HEK293 (cell line): ENCODE data around the gene CCNY.

ENCODE experiments used
- CTCF ChIA-PET: fragments of 350-600 bp; formaldehyde crosslinking; extraction: SDS; loops from one replicate; lab custom pipeline; 2021; ENCODE audit warnings: antibody characterized with exemption; lab: Yijun Ruan, JAX
- POLR2A ChIA-PET: fragments of 300-600 bp; formaldehyde crosslinking; extraction: SDS; loops from one replicate; lab custom pipeline; 2020; ENCODE audit warnings: antibody characterized with exemption, inconsistent platforms; lab: Yijun Ruan, JAX
- H3K27ac ChIP-seq: fragments of 200-500 bp; sonication (Bioruptor generic); 2 replicates; pipeline ENCODE4 v1.5.1; 2014; ENCODE audit warnings: low read depth, low read length, control low read depth, inconsistent platforms; ENCODE audit errors: extremely low read depth
- H3K36me3 ChIP-seq, 2 experiments: fragments of 200-500 bp in 1 of 2; sonication (Bioruptor generic) in 1 of 2; 1 replicate in 1 of 2; 2 replicates in 1 of 2; pipeline ENCODE4 v1.5.1; 2014 to 2017; ENCODE audit warnings: inconsistent platforms in 2 of 2, low read length in 2 of 2; ENCODE audit not compliant: control insufficient read depth in 2 of 2, insufficient read depth in 1 of 2
- H3K4me1 ChIP-seq: fragments of 200-500 bp; sonication (Bioruptor generic); 2 replicates; pipeline ENCODE4 v1.5.1; 2014; ENCODE audit warnings: mild to moderate bottlenecking, low read length, inconsistent platforms; ENCODE audit not compliant: control insufficient read depth, insufficient read depth
- H3K4me3 ChIP-seq: 2 replicates; pipeline ENCODE4 v1.5.1; 2011; ENCODE audit warnings: low read depth, mild to moderate bottlenecking, control low read depth, low read length, moderate library complexity
- H3K9me3 ChIP-seq: fragments of 200-500 bp; sonication (Bioruptor generic); 2 replicates; pipeline ENCODE4 v1.5.1; 2014; ENCODE audit warnings: low read depth, low read length, inconsistent platforms; ENCODE audit not compliant: control insufficient read depth, insufficient read depth
- BCL11B ChIP-seq: fragments of 450-650 bp; formaldehyde crosslinking; IDR thresholded peaks from 2 replicates; pipeline ENCODE4 v1.5.1; 2016; ENCODE audit warnings: low read depth, missing biosample characterization, missing genetic modification characterization
- GFI1B ChIP-seq: fragments of 450-650 bp; formaldehyde crosslinking; IDR thresholded peaks from 2 replicates; pipeline ENCODE4 v1.5.1; 2016; ENCODE audit warnings: missing biosample characterization, missing genetic modification characterization
- GLI2 ChIP-seq: fragments of 450-650 bp; formaldehyde crosslinking; IDR thresholded peaks from 2 replicates; pipeline ENCODE4; 2017; ENCODE audit warnings: missing biosample characterization, missing genetic modification characterization, low read depth, borderline replicate concordance
- GLIS1 ChIP-seq: fragments of 450-650 bp; formaldehyde crosslinking; IDR thresholded peaks from 2 replicates; pipeline ENCODE4 v1.5.1; 2016; ENCODE audit warnings: missing biosample characterization, missing genetic modification characterization
- HOXA7 ChIP-seq: sonication (generic); formaldehyde crosslinking; IDR thresholded peaks from 2 replicates; pipeline ENCODE4 v1.8.1; 2022; ENCODE audit warnings: missing genetic modification reagents, borderline replicate concordance
- OSR2 ChIP-seq: fragments of 450-650 bp; formaldehyde crosslinking; IDR thresholded peaks from 2 replicates; pipeline ENCODE4 v1.5.1; 2016; ENCODE audit warnings: missing biosample characterization, missing genetic modification characterization
- SALL2 ChIP-seq: fragments of 450-650 bp; formaldehyde crosslinking; IDR thresholded peaks from 2 replicates; pipeline ENCODE4 v1.5.0; 2017; ENCODE audit warnings: missing biosample characterization, mild to moderate bottlenecking, missing genetic modification characterization, borderline replicate concordance
- ZBTB20 ChIP-seq: fragments of 450-650 bp; formaldehyde crosslinking; IDR thresholded peaks from 2 replicates; pipeline ENCODE4 v1.5.1; 2016; ENCODE audit warnings: missing biosample characterization, missing genetic modification characterization
- ZBTB44 ChIP-seq: fragments of 450-650 bp; IDR thresholded peaks from 2 replicates; pipeline ENCODE4 v1.5.1; 2018; ENCODE audit warnings: missing biosample characterization, mild to moderate bottlenecking, missing genetic modification characterization
- ZFP69B ChIP-seq: fragments of 450-650 bp; formaldehyde crosslinking; IDR thresholded peaks from 2 replicates; pipeline ENCODE4 v1.5.1; 2016; ENCODE audit warnings: missing biosample characterization, missing genetic modification characterization
- ZIC2 ChIP-seq: fragments of 450-650 bp; formaldehyde crosslinking; IDR thresholded peaks from 2 replicates; pipeline ENCODE4 v1.5.1; 2016; ENCODE audit warnings: missing biosample characterization, missing genetic modification characterization
- ZNF138 ChIP-seq: fragments of 450-650 bp; formaldehyde crosslinking; IDR thresholded peaks from 2 replicates; pipeline ENCODE4 v1.5.1; 2016; ENCODE audit warnings: missing biosample characterization, missing genetic modification characterization, borderline replicate concordance
- ZNF24 ChIP-seq: fragments of 450-650 bp; formaldehyde crosslinking; IDR thresholded peaks from 2 replicates; pipeline ENCODE4 v1.5.1; 2016; ENCODE audit warnings: missing biosample characterization, missing genetic modification characterization
- ZNF426 ChIP-seq: fragments of 450-650 bp; formaldehyde crosslinking; IDR thresholded peaks from 2 replicates; pipeline ENCODE4 v1.5.1; 2017; ENCODE audit warnings: missing biosample characterization, missing genetic modification characterization, mild to moderate bottlenecking, inconsistent platforms, moderate library complexity
- ZNF501 ChIP-seq: fragments of 450-650 bp; formaldehyde crosslinking; IDR thresholded peaks from 2 replicates; pipeline ENCODE4 v1.5.1; 2016; ENCODE audit warnings: missing biosample characterization, missing genetic modification characterization
- ZNF510 ChIP-seq: fragments of 450-650 bp; formaldehyde crosslinking; IDR thresholded peaks from 2 replicates; pipeline ENCODE4 v1.5.1; 2018; ENCODE audit warnings: mild to moderate bottlenecking, missing genetic modification characterization, missing biosample characterization; ENCODE audit not compliant: insufficient replicate concordance
- ZNF677 ChIP-seq: fragments of 450-650 bp; IDR thresholded peaks from 2 replicates; pipeline ENCODE4 v1.5.0; 2018; ENCODE audit warnings: missing biosample characterization, mild to moderate bottlenecking, missing genetic modification characterization, moderate library complexity
- ZNF837 ChIP-seq: fragments of 450-650 bp; formaldehyde crosslinking; IDR thresholded peaks from 2 replicates; pipeline ENCODE4 v1.5.1; 2016; ENCODE audit warnings: missing biosample characterization, missing genetic modification characterization
- ZSCAN23 ChIP-seq: fragments of 450-650 bp; formaldehyde crosslinking; IDR thresholded peaks from 2 replicates; pipeline ENCODE4 v1.5.1; 2016; ENCODE audit warnings: missing biosample characterization, missing genetic modification characterization
- ZSCAN5A ChIP-seq: fragments of 450-650 bp; formaldehyde crosslinking; IDR thresholded peaks from 2 replicates; pipeline ENCODE4 v1.5.1; 2016; ENCODE audit warnings: missing biosample characterization, missing genetic modification characterization
- TF ChIP-seq, protein P1 (sequence below): fragments of 450-650 bp; formaldehyde crosslinking; IDR thresholded peaks from 2 replicates; pipeline ENCODE4; 2016; ENCODE audit warnings: missing biosample characterization, missing genetic modification characterization
- TF ChIP-seq, protein P2 (sequence below): fragments of 450-650 bp; formaldehyde crosslinking; IDR thresholded peaks from 2 replicates; pipeline ENCODE4 v1.5.0; 2017; ENCODE audit warnings: missing biosample characterization, missing genetic modification characterization, borderline replicate concordance

CCNY gene

GRCh38 chr10:35466170-35466569 is 129.9 kb downstream of the CCNY start:
- ChIA-PET POLR2A (no interaction called here), CTCF (interaction anchor here (0.6 kb wide), 1 partner anchor 44 kb away, joined by 3 read pairs; no protein-coding TSS in a partner anchor)
- TF ChIP-seq BCL11B = no peak
- no peak for TF ChIP-seq HOXA7 (CRISPR knock-in tag)
- TF ChIP-seq, protein P1, sequence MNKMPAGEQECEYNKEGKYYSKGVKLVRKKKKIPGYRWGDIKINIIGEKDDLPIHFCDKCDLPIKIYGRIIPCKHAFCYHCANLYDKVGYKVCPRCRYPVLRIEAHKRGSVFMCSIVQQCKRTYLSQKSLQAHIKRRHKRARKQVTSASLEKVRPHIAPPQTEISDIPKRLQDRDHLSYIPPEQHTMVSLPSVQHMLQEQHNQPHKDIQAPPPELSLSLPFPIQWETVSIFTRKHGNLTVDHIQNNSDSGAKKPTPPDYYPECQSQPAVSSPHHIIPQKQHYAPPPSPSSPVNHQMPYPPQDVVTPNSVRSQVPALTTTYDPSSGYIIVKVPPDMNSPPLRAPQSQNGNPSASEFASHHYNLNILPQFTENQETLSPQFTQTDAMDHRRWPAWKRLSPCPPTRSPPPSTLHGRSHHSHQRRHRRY = no peak
- TF ChIP-seq ZNF501 (tag by site-specific recombination) = no peak
- no peak for TF ChIP-seq ZNF426 (tag by site-specific recombination)
- no peak for TF ChIP-seq ZNF677
- TF ChIP-seq SALL2 (tag by site-specific recombination) = no peak
- no peak for TF ChIP-seq ZNF138 (tag by site-specific recombination)
- TF ChIP-seq ZNF837 (tag by site-specific recombination) = no peak
- TF ChIP-seq ZFP69B = no peak
- Histone ChIP-seq H3K4me1 (peaks cover 8% of the 10 kb centered on the region), H3K36me3 (no peaks in the 10 kb centered on the region), H3K9me3 (no peaks in the 10 kb centered on the region), H3K4me3 (no peak overlapping the region), H3K27ac (no peak overlapping the region)

- no peak overlapping the region for H3K27ac ChIP-seq
- POLR2A ChIA-PET = no interaction called here
- H3K4me3 ChIP-seq = no peak overlapping the region
- H3K36me3 ChIP-seq = no peaks in the 10 kb centered on the region
- peaks cover 8% of the 10 kb centered on the region for H3K4me1 ChIP-seq
- no peak for TF ChIP-seq ZIC2
- no peak for TF ChIP-seq ZSCAN5A (tag by site-specific recombination)
- no peaks in the 10 kb centered on the region for H3K9me3 ChIP-seq
- CTCF ChIA-PET = no interaction called here
Measured at GRCh38 chr10:35466661-35467060, 130.4 kb downstream of the CCNY start.

- Histone ChIP-seq H3K4me1 (peaks cover 6% of the 10 kb centered on the region), H3K36me3 (no peaks in the 10 kb centered on the region), H3K9me3 (no peaks in the 10 kb centered on the region), H3K27ac (no peak overlapping the region), H3K4me3 (no peak overlapping the region)
- TF ChIP-seq ZNF24 (tag by site-specific recombination) (no peak), GLIS1 (peak; percentile 84)
- ChIA-PET CTCF (no interaction called here), POLR2A (no interaction called here)
Measured at GRCh38 chr10:35467186-35467585, 130.9 kb downstream of the CCNY start.

DNA sequence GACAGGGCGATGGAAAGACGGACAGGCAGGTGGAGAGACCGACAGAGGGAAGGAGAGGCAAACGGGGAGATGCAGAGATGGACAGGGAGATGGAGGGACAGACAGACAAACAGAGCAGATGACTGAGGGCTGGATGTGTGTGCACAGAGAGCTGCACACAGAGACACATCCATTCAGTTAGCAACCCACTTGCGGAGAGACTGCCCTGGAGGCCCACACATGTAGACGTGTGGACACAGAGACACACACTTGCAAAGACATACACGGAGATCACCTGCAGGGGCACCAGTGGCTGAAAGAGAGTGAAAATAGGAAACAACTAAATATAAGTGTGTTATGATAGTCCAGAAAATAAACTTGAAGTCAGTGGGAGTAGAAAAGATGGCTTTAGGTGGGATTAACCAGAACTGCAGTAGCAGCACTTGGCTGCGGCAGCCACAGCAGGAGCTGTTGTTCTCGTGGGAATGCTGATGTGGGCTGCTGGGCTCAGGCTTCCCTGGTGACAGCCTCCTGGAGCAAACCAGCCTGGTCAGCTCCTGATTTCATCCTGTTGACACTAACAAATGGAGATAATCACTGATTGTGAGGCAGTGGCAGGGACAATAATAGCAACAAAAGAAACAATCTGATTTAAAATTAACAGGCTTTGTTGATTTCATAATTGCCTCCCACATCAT is 134.1 kb downstream of the CCNY start:
- no peak for TF ChIP-seq ZNF837 (tag by site-specific recombination)
- no peak for TF ChIP-seq ZNF510 (tag by site-specific recombination)
- no peak for TF ChIP-seq ZBTB44 (tag by site-specific recombination)
- no peak for TF ChIP-seq ZBTB20 (tag by site-specific recombination)
- no peak for TF ChIP-seq GFI1B (tag by site-specific recombination)
- TF ChIP-seq, protein P2, sequence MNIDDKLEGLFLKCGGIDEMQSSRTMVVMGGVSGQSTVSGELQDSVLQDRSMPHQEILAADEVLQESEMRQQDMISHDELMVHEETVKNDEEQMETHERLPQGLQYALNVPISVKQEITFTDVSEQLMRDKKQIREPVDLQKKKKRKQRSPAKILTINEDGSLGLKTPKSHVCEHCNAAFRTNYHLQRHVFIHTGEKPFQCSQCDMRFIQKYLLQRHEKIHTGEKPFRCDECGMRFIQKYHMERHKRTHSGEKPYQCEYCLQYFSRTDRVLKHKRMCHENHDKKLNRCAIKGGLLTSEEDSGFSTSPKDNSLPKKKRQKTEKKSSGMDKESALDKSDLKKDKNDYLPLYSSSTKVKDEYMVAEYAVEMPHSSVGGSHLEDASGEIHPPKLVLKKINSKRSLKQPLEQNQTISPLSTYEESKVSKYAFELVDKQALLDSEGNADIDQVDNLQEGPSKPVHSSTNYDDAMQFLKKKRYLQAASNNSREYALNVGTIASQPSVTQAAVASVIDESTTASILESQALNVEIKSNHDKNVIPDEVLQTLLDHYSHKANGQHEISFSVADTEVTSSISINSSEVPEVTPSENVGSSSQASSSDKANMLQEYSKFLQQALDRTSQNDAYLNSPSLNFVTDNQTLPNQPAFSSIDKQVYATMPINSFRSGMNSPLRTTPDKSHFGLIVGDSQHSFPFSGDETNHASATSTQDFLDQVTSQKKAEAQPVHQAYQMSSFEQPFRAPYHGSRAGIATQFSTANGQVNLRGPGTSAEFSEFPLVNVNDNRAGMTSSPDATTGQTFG (tag by site-specific recombination) = no peak
- TF ChIP-seq ZIC2 = peak; percentile 78
- no peak for TF ChIP-seq GLI2 (tag by site-specific recombination)
- TF ChIP-seq ZSCAN23 = no peak
- peak; percentile 74 for TF ChIP-seq OSR2 (tag by site-specific recombination)
- TF ChIP-seq, all 188 proteins: peak for 2
- POLR2A ChIA-PET = no interaction called here

More for the DNA sequence above, 134.1 kb downstream of the CCNY start:
- no peaks in the 10 kb centered on the region for H3K4me1 ChIP-seq
- H3K27ac ChIP-seq = no peak overlapping the region
- H3K4me3 ChIP-seq = no peak overlapping the region
- no peaks in the 10 kb centered on the region for H3K36me3 ChIP-seq
- no peaks in the 10 kb centered on the region for H3K9me3 ChIP-seq
- CTCF ChIA-PET = no interaction called here
